Measurements from ENCODE around the gene PSMD4. TPM values are rescaled to one million over a fixed set of nuclear protein-coding genes. Genes with fewer than 3 reads are reported as not detected.
A peak's percentile ranks its signal among the peaks of the same experiment; 100 is the strongest.
"Not testable (repeated sequence)": the region's sequence is repeated elsewhere in the genome, so short reads cannot be mapped to it uniquely, and the experiment has no call there.

The PSMD4 gene
- total and polyA plus RNA-seq, 4 donors, result 115 to 162 (median 131) TPM

DNA sequence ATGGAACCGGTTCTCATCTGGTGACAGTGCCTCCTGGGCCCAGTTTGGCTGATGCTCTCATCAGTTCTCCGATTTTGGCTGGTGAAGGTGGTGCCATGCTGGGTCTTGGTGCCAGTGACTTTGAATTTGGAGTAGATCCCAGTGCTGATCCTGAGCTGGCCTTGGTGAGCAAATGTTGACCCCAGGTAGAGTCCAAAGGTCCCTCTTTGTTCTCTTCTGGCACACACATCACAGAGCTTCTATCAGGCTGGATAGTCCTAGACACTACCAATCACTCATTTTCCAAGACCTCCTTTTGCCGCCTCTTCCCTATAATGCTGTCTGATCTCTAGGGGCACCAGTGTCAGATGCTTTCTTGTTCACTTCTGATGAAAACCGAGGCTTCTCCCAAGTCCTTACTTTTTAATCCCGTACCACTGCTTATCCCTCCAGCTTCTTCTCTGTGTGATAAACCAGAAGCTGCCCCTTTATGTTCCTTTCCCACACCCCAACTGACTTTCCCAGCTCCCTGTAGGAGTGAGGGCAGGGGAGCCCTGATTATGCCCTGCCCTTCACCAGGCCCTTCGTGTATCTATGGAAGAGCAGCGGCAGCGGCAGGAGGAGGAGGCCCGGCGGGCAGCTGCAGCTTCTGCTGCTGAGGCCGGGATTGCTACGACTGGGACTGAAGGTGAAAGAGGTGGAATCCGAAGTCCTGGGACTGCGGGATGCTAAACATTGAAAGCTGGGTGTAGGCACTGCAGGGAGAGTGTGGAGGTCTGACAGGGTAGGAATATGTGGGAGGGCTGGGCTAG, 11.1 kb downstream of the PSMD4 start:
- 88% methylated on average over 13 to 14 of the region's 14 CpGs for WGBS, 2 donors
- no peak for ATAC-seq (ENCODE audit: low FRiP score)
- no peak for DNase-seq
- Histone ChIP-seq H3K27ac (ENCODE audit: low read depth in 1 of 2, low read length in 2 of 2) (no peak overlapping the region), H3K4me3 (ENCODE audit: low read length in 2 of 2) (no peak overlapping the region), H3K27me3 (ENCODE audit: control insufficient read depth in 1 of 2, insufficient read depth in 2 of 2, low read length in 1 of 2) (no peaks in the 10 kb centered on the region), H3K9me3 (ENCODE audit: control insufficient read depth, low read length) (no peaks in the 10 kb centered on the region), H3K36me3 (ENCODE audit: control insufficient read depth in 1 of 2, insufficient read depth in 2 of 2, low read length in 1 of 2) (peaks cover 2 to 16% of the 10 kb centered on the region in 2 donors), H3K4me1 (ENCODE audit: control insufficient read depth in 1 of 2, insufficient read depth in 2 of 2, low read length in 2 of 2) (no peaks in the 10 kb centered on the region)
- intact Hi-C loops (cut with DNase I), result no loop called here

DNA sequence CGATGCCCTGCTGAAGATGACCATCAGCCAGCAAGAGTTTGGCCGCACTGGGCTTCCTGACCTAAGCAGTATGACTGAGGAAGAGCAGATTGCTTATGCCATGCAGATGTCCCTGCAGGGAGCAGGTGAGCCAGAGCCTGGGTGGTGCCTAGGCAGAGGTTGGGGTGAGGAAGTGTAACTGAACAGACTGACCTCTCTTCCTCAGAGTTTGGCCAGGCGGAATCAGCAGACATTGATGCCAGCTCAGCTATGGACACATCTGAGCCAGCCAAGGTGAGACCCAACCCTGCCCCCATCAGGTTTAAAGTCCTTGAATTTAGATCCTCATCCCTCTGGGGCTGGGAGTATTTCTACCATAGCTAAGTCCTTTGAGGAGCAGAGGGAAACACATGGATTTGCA, 11.8 kb downstream of the PSMD4 start:
- 93% methylated on average over 3 of the region's 3 CpGs for WGBS, 2 donors
- DNase-seq, result no peak
- Histone ChIP-seq H3K27ac (ENCODE audit: low read depth in 1 of 2, low read length in 2 of 2) (no peak overlapping the region), H3K9me3 (ENCODE audit: control insufficient read depth, low read length) (no peaks in the 10 kb centered on the region), H3K27me3 (ENCODE audit: control insufficient read depth in 1 of 2, insufficient read depth in 2 of 2, low read length in 1 of 2) (no peaks in the 10 kb centered on the region), H3K4me3 (ENCODE audit: low read length in 2 of 2) (no peak overlapping the region), H3K4me1 (ENCODE audit: control insufficient read depth in 1 of 2, insufficient read depth in 2 of 2, low read length in 2 of 2) (no peaks in the 10 kb centered on the region), H3K36me3 (ENCODE audit: control insufficient read depth in 1 of 2, insufficient read depth in 2 of 2, low read length in 1 of 2) (peaks cover 2 to 16% of the 10 kb centered on the region in 2 donors)
- ATAC-seq (ENCODE audit: low FRiP score), result no peak
- intact Hi-C loops (cut with DNase I), result no loop called here

DNA sequence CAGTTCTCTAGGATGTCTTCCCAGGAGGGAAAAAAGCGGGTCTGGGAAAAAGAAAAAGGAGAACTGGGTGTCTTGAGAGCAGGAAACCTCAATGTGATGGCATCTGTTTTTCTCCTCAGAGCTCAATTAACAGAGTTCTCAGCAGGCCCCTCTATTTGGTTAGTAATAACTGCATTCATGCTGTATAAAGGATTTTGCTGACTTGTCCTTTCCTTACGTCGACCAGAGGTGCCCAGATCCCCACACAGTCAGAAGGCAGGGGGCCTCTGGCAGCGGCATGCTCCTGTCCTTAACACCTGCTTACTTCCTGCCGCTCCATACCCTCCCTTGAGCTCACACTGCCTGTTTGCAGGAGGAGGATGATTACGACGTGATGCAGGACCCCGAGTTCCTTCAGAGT, 12.3 kb downstream of the PSMD4 start:
- H3K36me3 ChIP-seq (ENCODE audit: control insufficient read depth in 1 of 2, insufficient read depth in 2 of 2, low read length in 1 of 2), result peaks cover 2 to 16% of the 10 kb centered on the region in 2 donors
- intact Hi-C loops (cut with DNase I), result no loop called here
- H3K27ac ChIP-seq (ENCODE audit: low read depth in 1 of 2, low read length in 2 of 2), result no peak overlapping the region
- H3K4me1 ChIP-seq (ENCODE audit: control insufficient read depth in 1 of 2, insufficient read depth in 2 of 2, low read length in 2 of 2), result no peaks in the 10 kb centered on the region
- no peaks in the 10 kb centered on the region for H3K9me3 ChIP-seq (ENCODE audit: control insufficient read depth, low read length)
- no peak for DNase-seq
- H3K4me3 ChIP-seq (ENCODE audit: low read length in 2 of 2), result no peak overlapping the region
- no peak for ATAC-seq (ENCODE audit: low FRiP score)
- 72 to 85% methylated on average over 8 of the region's 8 CpGs for WGBS, 2 donors
- H3K27me3 ChIP-seq (ENCODE audit: control insufficient read depth in 1 of 2, insufficient read depth in 2 of 2, low read length in 1 of 2), result no peaks in the 10 kb centered on the region

DNA sequence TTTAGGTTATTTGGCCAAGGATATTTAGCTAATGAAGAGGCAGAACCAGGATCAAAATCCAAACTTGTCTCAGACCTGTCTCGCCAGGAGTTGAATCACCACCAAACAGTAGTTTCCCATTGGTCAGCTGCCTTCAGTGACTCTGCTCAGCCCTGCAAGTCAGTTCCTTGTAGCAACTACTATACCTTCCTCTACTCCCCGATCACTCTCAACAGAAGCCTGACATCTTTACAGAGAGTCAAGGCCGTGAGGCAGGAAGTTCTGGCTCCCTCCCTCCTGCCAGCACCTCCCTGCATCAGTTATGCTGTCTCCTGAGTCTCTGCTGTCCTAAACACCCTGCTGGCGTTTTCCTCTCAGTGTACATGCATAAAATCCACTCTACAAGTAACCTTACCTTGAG, 13.2 kb downstream of the PSMD4 start:
- WGBS, 2 donors, result 75 to 78% methylated on average over 4 of the region's 4 CpGs

DNA sequence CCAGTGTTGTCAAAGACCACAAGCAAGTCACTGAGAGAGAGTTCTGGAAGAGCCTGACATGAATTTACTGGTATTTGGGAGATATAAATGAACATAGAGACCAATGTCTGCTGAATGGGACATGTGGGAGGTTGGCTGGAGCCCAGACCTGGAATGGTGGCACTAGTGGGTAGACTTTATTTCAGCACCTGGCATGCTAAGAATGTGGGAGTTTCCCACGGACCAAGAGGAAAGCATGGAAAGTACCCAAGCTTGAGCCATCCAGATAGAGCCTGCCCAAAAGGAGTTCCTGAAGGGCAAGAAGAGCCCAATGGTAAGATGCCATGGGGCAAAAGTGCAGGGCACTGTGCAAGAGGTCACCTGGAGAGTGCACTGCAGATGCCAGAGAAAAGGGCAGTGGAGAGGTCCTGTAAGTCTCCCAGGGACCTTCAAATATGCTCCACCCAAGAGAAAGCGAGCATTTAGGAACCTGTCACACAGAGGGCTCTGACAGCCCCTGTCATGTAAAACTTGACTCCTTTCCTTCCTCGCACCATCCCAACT, 19.5 kb downstream of the PSMD4 start:
- intact Hi-C loops (cut with DNase I), result no loop called here
- Histone ChIP-seq H3K4me1 (ENCODE audit: control insufficient read depth in 1 of 2, insufficient read depth in 2 of 2, low read length in 2 of 2) (no peaks in the 10 kb centered on the region), H3K27me3 (ENCODE audit: control insufficient read depth in 1 of 2, insufficient read depth in 2 of 2, low read length in 1 of 2) (no peaks in the 10 kb centered on the region), H3K27ac (ENCODE audit: low read depth in 1 of 2, low read length in 2 of 2) (no peak overlapping the region), H3K4me3 (ENCODE audit: low read length in 2 of 2) (no peak overlapping the region), H3K36me3 (ENCODE audit: control insufficient read depth in 1 of 2, insufficient read depth in 2 of 2, low read length in 1 of 2) (no peaks in the 10 kb centered on the region), H3K9me3 (ENCODE audit: control insufficient read depth, low read length) (no peaks in the 10 kb centered on the region)
- DNase-seq, result no peak
- ATAC-seq (ENCODE audit: low FRiP score), result no peak
- 67% methylated on average over 3 of the region's 3 CpGs for WGBS, 2 donors

More for the DNA sequence above, 13.2 kb downstream of the PSMD4 start:
- intact Hi-C loops (cut with DNase I), result no loop called here
- Histone ChIP-seq H3K36me3 (ENCODE audit: control insufficient read depth in 1 of 2, insufficient read depth in 2 of 2, low read length in 1 of 2) (peaks cover 2 to 16% of the 10 kb centered on the region in 2 donors), H3K27me3 (ENCODE audit: control insufficient read depth in 1 of 2, insufficient read depth in 2 of 2, low read length in 1 of 2) (no peaks in the 10 kb centered on the region), H3K4me3 (ENCODE audit: low read length in 2 of 2) (no peak overlapping the region), H3K27ac (ENCODE audit: low read depth in 1 of 2, low read length in 2 of 2) (no peak overlapping the region), H3K4me1 (ENCODE audit: control insufficient read depth in 1 of 2, insufficient read depth in 2 of 2, low read length in 2 of 2) (no peaks in the 10 kb centered on the region), H3K9me3 (ENCODE audit: control insufficient read depth, low read length) (no peaks in the 10 kb centered on the region)
- DNase-seq, result no peak
- ATAC-seq (ENCODE audit: low FRiP score), result no peak

DNA sequence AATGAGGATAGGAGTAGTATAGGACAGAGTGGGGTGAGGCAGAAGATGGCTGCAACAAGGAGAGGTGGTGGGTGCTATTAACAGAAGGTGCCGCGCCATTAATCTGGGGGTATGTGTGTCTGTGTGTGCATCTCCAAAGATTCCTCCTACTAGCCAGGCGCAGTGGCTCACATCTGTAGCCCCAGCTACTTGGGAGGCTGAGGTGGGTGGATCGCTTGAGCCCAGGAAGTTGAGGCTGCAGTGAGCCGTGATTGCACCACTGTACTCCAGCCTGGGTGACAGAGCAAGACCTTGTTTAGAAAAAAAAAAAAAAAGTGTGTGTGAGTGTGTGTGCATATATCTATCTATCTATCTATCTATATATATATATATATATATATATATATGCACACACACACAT, 20.8 kb downstream of the PSMD4 start:
- WGBS, 2 donors, result 89 to 91% methylated on average over 5 of the region's 5 CpGs
- H3K27ac ChIP-seq (ENCODE audit: low read depth in 1 of 2, low read length in 2 of 2); ATAC-seq (ENCODE audit: low FRiP score); H3K4me3 ChIP-seq (ENCODE audit: low read length in 2 of 2); H3K27me3 ChIP-seq (ENCODE audit: control insufficient read depth in 1 of 2, insufficient read depth in 2 of 2, low read length in 1 of 2); H3K9me3 ChIP-seq (ENCODE audit: control insufficient read depth, low read length); H3K4me1 ChIP-seq (ENCODE audit: control insufficient read depth in 1 of 2, insufficient read depth in 2 of 2, low read length in 2 of 2); DNase-seq; intact Hi-C loops (cut with DNase I); H3K36me3 ChIP-seq (ENCODE audit: control insufficient read depth in 1 of 2, insufficient read depth in 2 of 2, low read length in 1 of 2): not testable (repeated sequence)

DNA sequence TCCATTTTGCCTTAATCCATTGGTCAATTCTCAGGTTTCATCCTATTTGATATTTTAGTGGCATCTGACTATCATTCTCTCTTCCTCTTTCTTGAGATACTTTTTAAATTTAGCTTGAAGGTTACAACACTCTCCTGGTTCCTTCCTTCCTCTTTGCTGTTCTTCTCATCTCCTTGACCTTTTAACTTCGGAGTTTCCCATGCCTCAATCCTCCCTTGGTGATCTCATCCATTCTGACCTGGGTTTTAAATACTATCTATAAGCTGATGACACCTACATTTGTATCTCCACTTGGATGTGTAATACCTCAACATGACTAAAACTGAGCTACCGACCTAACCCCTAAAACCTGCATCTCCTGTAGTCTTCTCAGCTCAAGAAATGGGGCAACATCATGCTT, 22.7 kb downstream of the PSMD4 start:
- Histone ChIP-seq H3K27me3 (ENCODE audit: control insufficient read depth in 1 of 2, insufficient read depth in 2 of 2, low read length in 1 of 2) (no peaks in the 10 kb centered on the region), H3K4me3 (ENCODE audit: low read length in 2 of 2) (no peak overlapping the region), H3K9me3 (ENCODE audit: control insufficient read depth, low read length) (no peaks in the 10 kb centered on the region), H3K36me3 (ENCODE audit: control insufficient read depth in 1 of 2, insufficient read depth in 2 of 2, low read length in 1 of 2) (no peaks in the 10 kb centered on the region), H3K27ac (ENCODE audit: low read depth in 1 of 2, low read length in 2 of 2) (no peak overlapping the region), H3K4me1 (ENCODE audit: control insufficient read depth in 1 of 2, insufficient read depth in 2 of 2, low read length in 2 of 2) (no peaks in the 10 kb centered on the region)
- DNase-seq (no peak), ATAC-seq (ENCODE audit: low FRiP score) (no peak)
- intact Hi-C loops (cut with DNase I), result no loop called here
- 83 to 96% methylated on average over 2 of the region's 2 CpGs for WGBS, 2 donors

DNA sequence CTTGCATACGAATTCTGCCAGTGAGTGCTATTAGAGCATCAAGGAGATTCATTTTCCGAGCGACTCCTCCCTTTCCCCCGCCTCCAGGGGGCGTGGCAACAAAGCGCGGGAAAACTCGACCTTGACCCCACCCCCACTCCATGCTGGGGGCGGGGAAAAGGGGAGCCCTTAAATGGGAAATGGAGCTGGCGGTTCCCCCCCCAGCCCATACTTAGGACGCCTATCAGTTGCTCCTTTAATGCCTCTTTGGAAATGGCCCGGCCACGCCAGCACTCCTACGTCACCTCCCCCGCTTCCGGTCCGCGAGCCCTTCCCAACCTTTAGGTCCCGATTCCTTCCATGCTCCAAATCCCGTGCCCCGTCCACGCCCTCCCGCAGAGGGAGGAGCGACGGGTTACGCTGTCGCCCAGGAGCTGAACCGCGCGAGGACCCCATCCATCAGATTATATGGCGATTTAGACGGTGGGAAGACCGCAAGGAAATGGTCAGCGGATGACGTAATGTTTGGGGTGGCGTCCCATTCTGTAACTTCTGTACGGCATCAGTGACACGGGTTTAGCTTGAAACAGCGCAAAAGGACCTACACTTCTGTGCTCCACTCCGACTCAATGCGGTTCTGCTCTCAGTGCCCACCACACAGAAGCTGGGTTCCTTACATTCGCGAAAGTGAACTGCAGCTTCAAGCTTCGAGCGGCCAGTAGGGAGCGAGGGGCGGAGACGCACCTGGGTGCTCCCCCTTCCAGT, 26.9 kb downstream of the PSMD4 start:
- Histone ChIP-seq H3K4me1 (ENCODE audit: control insufficient read depth in 1 of 2, insufficient read depth in 2 of 2, low read length in 2 of 2) (no peaks in the 10 kb centered on the region), H3K36me3 (ENCODE audit: control insufficient read depth in 1 of 2, insufficient read depth in 2 of 2, low read length in 1 of 2) (no peaks in the 10 kb centered on the region), H3K27me3 (ENCODE audit: control insufficient read depth in 1 of 2, insufficient read depth in 2 of 2, low read length in 1 of 2) (no peaks in the 10 kb centered on the region), H3K27ac (ENCODE audit: low read depth in 1 of 2, low read length in 2 of 2) (peak overlapping the region; percentile 8 to 96), H3K9me3 (ENCODE audit: control insufficient read depth, low read length) (no peaks in the 10 kb centered on the region), H3K4me3 (ENCODE audit: low read length in 2 of 2) (peak overlapping the region; percentile 39 to 48)
- peak; percentile 97 for DNase-seq
- ATAC-seq (ENCODE audit: low FRiP score), result peak; percentile 93
- intact Hi-C loops (cut with DNase I), result loop anchor here in 1 of 2 donors (5.0 kb wide), 2 partner anchors 46 to 61 kb away; partner anchors contain the start of gene PI4KB
- 0% methylated on average over 47 to 48 of the region's 48 CpGs for WGBS, 2 donors
